CD4-positive, alpha-beta T cell treated with Interleukin-17A for 4 hours (primary cell): ENCODE results near the gene UBASH3B.

Source experiments
- DNase-seq: peaks from one replicate; pipeline ENCODE4 v3.0.0-alpha.2; 2020; ENCODE audit warnings: mixed read lengths

The UBASH3B gene

DNA sequence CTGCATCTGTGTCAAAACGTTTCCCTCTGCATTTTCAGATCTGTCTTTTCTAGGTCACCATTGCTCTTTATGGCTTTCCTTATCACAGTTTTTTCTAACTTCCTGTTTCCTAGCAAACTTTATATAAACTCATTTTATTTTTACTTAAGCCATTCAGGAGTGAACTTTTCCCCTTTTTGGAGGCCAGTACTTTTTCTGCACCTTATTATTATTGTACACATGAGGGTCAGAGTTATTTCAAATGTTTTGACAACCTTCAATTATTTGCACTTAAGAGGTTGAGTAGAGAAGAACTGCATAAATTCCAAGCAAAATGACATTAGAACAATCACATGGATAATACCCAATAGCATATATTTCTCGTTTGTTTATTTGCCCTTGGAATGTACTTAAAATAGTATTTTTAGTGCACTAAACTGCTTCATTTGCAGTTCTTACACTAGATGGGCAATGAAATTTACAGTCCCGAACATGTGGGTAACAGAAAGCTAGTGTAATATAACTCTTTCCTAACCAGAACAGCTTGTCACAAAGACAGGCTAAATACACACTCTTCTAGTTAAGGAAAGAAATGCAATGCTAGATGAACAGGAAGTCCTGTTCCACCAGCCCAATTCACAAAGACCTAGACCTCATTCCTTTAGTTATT lies 79.5 kb downstream of the UBASH3B start:
- no peak for DNase-seq

GRCh38 chr11:122737951-122738693 lies 82.6 kb downstream of the UBASH3B start:
- no peak for DNase-seq

DNA sequence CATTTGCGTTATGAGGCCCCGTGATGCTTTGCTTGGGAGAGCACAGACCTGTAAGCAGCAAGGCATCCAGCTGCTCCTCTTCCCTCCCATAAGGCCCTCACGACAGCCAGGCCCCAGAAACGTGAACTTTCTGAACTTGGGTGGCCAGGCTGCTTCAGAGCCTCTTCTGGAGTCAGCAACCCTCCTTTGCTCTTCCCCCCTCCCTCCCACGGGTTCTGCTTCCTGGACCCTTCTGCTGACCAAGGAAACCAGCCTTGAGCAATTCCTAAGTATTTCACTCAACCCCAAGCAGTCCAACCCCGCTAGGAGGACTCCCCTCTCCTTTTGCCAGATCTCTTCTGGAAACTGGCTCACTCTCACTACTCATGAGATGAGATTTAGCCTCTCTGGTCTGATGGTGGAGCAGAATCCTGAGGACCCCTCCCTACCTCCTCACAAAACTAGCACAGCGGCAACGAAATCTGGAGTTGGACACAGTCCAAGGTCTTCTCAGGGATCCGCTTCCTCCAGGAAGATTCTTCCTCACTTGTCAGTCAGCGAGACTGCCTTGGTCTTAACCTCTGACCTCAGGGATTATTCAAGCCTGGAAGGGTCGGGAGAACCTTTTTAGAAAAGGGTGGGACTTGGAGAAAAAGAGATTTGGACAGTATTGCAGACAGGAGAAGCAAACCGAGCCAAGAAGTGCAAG lies 86.2 kb downstream of the UBASH3B start:
- no peak for DNase-seq

GRCh38 chr11:122742301-122743018 lies 86.9 kb downstream of the UBASH3B start:
- no peak for DNase-seq

- DNase-seq, result no peak
Measured at GRCh38 chr11:122743097-122743741, 87.7 kb downstream of the UBASH3B start.

DNA sequence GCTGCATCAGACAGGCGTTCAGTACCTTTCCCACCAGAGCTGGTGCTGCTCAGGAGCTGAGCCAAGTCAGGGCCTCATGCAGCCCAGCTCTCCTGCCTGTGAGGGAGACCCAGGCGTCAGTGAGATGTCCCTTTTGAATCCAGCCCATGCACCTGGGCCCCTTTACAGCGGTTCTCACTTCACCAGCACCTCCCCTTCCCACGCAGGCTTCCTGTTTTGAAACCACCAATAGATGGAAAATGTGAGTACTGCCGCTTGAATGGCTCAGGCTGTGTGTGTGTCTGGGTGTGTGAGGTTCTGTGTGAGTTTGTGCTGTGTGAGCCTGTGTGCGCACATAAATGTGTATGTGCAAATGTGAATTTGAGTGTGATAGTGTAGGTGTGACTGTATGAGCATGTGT lies 88.4 kb downstream of the UBASH3B start:
- peak; percentile 84 for DNase-seq

GRCh38 chr11:122744357-122744756 lies 88.8 kb downstream of the UBASH3B start:
- no peak for DNase-seq

- no peak for DNase-seq
Measured at GRCh38 chr11:122745111-122745510, 89.6 kb downstream of the UBASH3B start.

GRCh38 chr11:122746050-122746478 lies 90.5 kb downstream of the UBASH3B start:
- peak; percentile 64 for DNase-seq

GRCh38 chr11:122746611-122747244 lies 91.2 kb downstream of the UBASH3B start:
- DNase-seq, result no peak

DNA sequence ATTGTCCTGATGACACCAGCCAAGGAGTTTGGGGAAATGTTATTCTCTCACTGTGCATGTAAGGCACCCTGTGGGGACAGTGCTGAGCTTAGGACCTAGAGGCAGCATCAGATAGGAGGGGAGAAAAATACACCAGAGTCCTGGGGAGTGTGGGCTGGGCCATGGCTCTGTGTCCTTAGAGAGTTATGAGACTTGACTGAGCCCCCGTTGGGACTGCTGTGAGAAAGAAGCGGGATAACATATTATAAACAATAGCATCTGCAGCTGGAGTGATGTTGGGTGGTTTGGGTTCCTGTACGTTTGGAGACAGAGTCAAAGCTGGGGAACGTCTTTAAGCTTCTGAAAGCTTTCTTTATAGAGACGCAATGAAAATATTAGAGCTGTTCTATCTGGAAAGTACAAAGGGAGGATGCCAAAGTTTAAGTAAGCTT lies 91.8 kb downstream of the UBASH3B start:
- DNase-seq, result no peak

GRCh38 chr11:122749005-122749687 lies 93.6 kb downstream of the UBASH3B start:
- peak; percentile 68 for DNase-seq

DNA sequence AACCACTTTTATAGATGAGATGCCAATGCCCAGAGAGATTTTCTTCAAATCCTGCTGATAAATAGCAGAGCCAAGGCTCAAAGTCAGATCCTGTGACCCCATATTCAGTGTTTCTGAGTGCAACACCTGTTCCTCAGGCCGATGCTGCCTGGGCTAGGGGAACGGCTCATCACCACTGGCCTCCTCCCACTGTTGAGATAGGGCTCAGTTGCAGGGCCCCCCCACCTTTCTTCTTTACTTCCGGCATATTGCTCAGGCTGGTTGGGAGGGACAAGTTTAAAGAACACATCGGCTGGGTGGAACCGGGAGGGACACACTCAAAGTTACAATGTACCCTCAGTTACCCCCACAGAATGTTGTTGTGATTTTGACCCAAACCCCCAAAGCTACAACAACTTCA lies 94.5 kb downstream of the UBASH3B start:
- peak; percentile 23 for DNase-seq

DNA sequence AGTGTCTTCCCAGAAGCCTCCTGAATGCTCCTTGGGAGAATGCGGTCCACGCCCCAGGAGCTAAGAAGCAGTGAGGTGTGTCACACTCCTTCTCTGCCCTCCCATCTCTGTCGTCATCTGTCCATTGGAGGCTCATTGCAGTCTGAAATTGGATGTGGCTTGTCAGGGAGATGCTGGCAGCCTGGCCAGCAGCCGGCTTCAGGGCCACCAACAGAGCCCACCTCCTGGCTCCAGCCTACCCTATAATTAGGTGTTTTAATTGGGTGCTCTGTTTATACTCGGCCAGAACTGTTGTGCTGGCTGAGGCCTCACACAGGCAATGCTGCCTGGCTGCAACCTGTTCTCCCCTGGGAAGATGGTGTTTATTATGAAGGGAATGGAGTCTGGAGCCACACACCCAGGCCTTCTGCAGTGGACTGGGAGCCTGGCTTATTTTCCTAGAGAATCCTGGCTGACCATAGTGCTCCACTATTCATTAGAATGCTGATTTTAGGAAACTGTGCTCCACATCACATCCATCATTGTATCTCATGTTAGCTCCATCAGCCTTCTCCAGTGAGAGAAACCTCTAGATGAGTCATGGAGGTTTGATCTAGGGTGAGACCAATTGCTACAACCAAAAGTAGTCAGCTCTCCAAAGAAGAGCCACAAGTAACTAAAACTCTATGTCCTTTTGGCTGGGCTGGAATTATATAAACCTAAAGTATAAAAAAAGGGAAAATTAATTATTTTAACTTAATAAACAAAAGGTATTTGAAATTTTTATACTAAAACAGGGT lies 96.0 kb downstream of the UBASH3B start:
- no peak for DNase-seq

DNA sequence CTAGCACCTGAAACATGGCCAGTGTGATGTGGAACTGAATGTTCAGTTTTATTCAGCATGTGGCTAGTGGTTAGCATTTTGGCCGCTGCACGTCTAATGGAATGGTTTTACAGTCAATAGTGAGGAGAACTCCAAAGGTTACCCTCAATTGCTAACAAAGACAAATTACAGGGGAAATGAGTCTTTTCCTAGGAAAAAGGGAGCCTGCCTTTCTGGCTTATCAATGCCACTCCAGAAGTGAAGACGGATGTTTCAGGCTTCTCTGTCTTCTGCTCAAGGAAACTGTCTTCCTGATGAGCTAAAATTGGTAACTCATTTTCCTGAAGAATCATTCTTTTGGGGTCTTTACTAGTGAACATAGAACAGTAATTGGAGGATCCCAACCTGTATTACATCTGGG lies 98.5 kb downstream of the UBASH3B start:
- no peak for DNase-seq

GRCh38 chr11:122754553-122755322 lies 99.2 kb downstream of the UBASH3B start:
- DNase-seq, result peak; percentile 61

GRCh38 chr11:122755409-122755808 lies 99.9 kb downstream of the UBASH3B start:
- DNase-seq, result no peak

DNA sequence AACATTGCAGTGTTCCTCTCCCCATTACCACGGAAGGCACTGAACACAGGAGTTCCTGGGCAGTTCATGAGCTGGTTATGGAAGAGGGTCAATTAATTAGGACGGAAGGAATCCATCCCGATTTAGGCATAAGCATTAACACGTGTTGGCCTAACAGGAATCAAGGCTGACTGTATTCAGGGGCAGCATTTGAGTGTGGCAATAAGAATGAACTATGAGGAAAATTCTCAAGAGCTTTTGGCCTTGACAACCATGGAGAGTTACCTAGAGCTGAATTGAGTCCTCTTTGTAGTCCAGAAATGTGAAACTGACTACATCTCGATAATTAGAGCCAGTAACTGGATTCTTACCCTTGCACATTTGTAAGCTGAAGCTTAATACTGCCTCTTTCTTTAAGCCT lies 100.4 kb downstream of the UBASH3B start:
- no peak for DNase-seq

- DNase-seq, result peak; percentile 65
Measured at GRCh38 chr11:122756417-122756816, 100.9 kb downstream of the UBASH3B start.

GRCh38 chr11:122757201-122757600 lies 101.7 kb downstream of the UBASH3B start:
- DNase-seq, result no peak
